Nephron progenitor cell (in vitro differentiated cells): ENCODE data around the gene TALDO1.

Source experiments
- DNase-seq: peaks from one replicate; pipeline ENCODE4 v3.0.0; 2021
- H3K27ac Mint-ChIP-seq: 2 replicates; pipeline ENCODE4 v1.8.0; 2021; ENCODE audit warnings: mild to moderate bottlenecking, moderate library complexity, mixed read lengths
- H3K27me3 Mint-ChIP-seq: 2 replicates; pipeline ENCODE4 v1.8.0; 2021; ENCODE audit warnings: mild to moderate bottlenecking, low read depth, mixed read lengths; ENCODE audit not compliant: poor library complexity
- H3K36me3 Mint-ChIP-seq: 2 replicates; pipeline ENCODE4 v1.8.0; 2021; ENCODE audit warnings: low read depth, mixed read lengths
- H3K4me1 Mint-ChIP-seq: 2 replicates; pipeline ENCODE4 v1.8.0; 2021; ENCODE audit warnings: mixed read lengths
- H3K4me3 Mint-ChIP-seq: 2 replicates; pipeline ENCODE4 v1.8.0; 2021; ENCODE audit warnings: mild to moderate bottlenecking, moderate library complexity, mixed read lengths
- H3K9me3 Mint-ChIP-seq: 2 replicates; pipeline ENCODE4 v1.8.0; 2021; ENCODE audit warnings: mild to moderate bottlenecking, moderate library complexity, mixed read lengths
- TF ChIP-seq, protein P1 (sequence below): fragments of 200-600 bp; sonication (generic); IDR thresholded peaks from 2 replicates; pipeline ENCODE4 v1.5.0; 2021; ENCODE audit warnings: antibody characterized with exemption

The TALDO1 gene

GRCh38 chr11:763549-764321 lies 16.5 kb downstream of the TALDO1 start:
- H3K4me1 Mint-ChIP-seq, result no peaks in the 10 kb centered on the region
- no peak overlapping the region for H3K27ac Mint-ChIP-seq
- H3K36me3 Mint-ChIP-seq, result peaks cover 36% of the 10 kb centered on the region
- TF ChIP-seq, protein P1, sequence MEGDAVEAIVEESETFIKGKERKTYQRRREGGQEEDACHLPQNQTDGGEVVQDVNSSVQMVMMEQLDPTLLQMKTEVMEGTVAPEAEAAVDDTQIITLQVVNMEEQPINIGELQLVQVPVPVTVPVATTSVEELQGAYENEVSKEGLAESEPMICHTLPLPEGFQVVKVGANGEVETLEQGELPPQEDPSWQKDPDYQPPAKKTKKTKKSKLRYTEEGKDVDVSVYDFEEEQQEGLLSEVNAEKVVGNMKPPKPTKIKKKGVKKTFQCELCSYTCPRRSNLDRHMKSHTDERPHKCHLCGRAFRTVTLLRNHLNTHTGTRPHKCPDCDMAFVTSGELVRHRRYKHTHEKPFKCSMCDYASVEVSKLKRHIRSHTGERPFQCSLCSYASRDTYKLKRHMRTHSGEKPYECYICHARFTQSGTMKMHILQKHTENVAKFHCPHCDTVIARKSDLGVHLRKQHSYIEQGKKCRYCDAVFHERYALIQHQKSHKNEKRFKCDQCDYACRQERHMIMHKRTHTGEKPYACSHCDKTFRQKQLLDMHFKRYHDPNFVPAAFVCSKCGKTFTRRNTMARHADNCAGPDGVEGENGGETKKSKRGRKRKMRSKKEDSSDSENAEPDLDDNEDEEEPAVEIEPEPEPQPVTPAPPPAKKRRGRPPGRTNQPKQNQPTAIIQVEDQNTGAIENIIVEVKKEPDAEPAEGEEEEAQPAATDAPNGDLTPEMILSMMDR, result no peak
- peaks cover 6% of the 10 kb centered on the region for H3K27me3 Mint-ChIP-seq
- DNase-seq, result no peak
- no peaks in the 10 kb centered on the region for H3K9me3 Mint-ChIP-seq
- no peak overlapping the region for H3K4me3 Mint-ChIP-seq

DNA sequence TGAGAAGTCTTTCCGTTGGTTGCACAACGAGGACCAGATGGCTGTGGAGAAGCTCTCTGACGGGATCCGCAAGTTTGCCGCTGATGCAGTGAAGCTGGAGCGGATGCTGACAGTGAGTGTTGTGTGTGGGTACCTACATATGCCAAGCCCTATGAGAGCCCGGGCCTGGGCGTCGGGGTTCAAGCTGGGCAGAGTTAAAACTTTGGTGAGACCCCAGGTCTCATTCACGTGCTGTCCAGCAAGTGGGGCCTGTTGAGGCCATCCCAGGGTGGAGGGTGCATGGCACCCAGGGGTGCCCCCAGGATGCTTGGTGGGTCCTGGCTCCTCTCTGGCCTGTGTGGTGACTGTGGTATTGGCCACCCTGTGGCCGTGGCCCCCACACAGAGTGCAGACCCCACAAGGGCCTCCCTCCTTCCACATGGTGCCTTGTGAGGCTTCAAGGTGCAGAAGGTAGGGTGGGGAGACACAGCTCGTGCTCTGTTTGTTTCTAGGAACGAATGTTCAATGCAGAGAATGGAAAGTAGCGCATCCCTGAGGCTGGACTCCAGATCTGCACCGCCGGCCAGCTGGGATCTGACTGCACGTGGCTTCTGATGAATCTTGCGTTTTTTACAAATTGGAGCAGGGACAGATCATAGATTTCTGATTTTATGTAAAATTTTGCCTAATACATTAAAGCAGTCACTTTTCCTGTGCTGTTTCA lies 17.2 kb downstream of the TALDO1 start:
- Mint-ChIP-seq H3K36me3 (peaks cover 39% of the 10 kb centered on the region), H3K9me3 (no peaks in the 10 kb centered on the region), H3K27me3 (peaks cover 6% of the 10 kb centered on the region), H3K27ac (no peak overlapping the region), H3K4me3 (no peak overlapping the region), H3K4me1 (no peaks in the 10 kb centered on the region)
- TF ChIP-seq, protein P1, result no peak
- no peak for DNase-seq

GRCh38 chr11:765025-765801 lies 17.9 kb downstream of the TALDO1 start:
- Mint-ChIP-seq H3K4me3 (no peak overlapping the region), H3K4me1 (no peaks in the 10 kb centered on the region), H3K27me3 (peaks cover 6% of the 10 kb centered on the region), H3K27ac (no peak overlapping the region), H3K9me3 (no peaks in the 10 kb centered on the region), H3K36me3 (peaks cover 41% of the 10 kb centered on the region)
- TF ChIP-seq, protein P1, result peak; percentile 47
- DNase-seq, result peak; percentile 65

DNA sequence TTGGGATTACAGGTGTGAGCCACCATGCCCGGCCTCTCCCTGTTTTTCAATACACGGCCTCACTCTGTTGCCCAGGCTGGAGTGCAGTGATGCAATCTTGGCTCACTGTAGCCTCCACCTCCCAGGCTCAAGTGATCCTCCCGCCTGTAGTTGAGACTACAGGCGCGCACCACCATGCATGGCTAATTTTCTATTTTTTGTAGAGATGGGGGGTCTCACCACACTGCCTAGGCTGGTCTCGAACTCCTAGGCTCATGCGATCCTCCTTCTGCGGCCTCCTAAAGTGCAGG lies 18.5 kb downstream of the TALDO1 start:
- Mint-ChIP-seq H3K36me3 (peaks cover 40% of the 10 kb centered on the region), H3K27me3 (peaks cover 6% of the 10 kb centered on the region), H3K27ac (no peak overlapping the region), H3K9me3 (no peaks in the 10 kb centered on the region), H3K4me1 (no peaks in the 10 kb centered on the region), H3K4me3 (no peak overlapping the region)
- TF ChIP-seq, protein P1, result no peak
- DNase-seq, result no peak

DNA sequence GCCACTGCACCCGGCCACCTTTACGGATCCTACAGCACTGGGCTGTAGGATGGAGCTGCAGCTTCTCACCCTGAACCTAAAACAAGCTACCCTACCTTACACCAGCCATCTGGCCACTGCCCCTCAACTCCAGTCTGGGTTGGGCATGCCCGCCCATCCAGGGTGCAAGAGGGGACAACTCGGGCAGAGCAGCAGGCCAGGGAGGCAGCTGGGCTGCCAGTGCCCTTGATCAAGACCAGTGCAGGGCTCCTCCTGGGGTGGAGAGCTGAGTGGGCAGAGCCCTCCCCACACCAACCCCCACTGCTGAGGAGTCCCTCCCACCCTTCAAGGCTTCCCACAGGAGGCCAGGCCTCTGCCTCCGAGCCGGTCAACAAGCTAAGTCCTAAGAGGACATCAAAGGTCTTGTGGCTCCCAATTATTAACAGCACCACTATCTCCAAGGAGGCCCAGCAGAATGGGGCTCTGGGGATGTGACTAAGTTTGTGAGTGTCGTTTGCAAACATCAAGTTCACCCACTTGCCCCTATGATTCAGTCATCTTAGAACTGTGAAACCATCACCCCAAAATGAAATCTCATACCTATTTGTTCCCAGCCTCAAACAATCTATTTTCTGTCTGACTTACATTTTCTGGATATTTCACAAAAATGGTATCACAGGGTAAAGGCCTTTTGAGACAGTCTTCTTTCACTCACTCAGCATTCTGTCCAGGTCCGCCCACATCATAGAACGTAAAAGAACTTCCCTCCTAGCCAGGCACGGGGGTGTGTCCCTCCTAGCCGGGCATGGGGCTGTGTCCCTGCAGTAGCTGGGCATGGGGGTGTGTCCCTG lies 19.1 kb downstream of the TALDO1 start:
- DNase-seq, result no peak
- Mint-ChIP-seq H3K4me3 (no peak overlapping the region), H3K9me3 (no peaks in the 10 kb centered on the region), H3K36me3 (peaks cover 39% of the 10 kb centered on the region), H3K27me3 (peaks cover 3% of the 10 kb centered on the region), H3K4me1 (no peaks in the 10 kb centered on the region), H3K27ac (peak overlapping the region; percentile 38)
- TF ChIP-seq, protein P1, result no peak
